GM21367 (cell line): Measurements from ENCODE around the gene POT1.

Source experiments
- ATAC-seq: cut with Tn5 transposase; IDR thresholded peaks from one replicate; pipeline ENCODE4 v1.9.1; 2021; ENCODE audit not compliant: unreplicated experiment

Gene POT1

GRCh38 chr7:124776153-124776552 lies 153.5 kb downstream of the POT1 start:
- no peak for ATAC-seq

GRCh38 chr7:124775422-124775821 lies 154.2 kb downstream of the POT1 start:
- ATAC-seq: no peak

GRCh38 chr7:124773938-124774337 lies 155.7 kb downstream of the POT1 start:
- no peak for ATAC-seq

- no peak for ATAC-seq
Measured at GRCh38 chr7:124773339-124773738, 156.3 kb downstream of the POT1 start.
